COLO668 (cell line): ENCODE measurements around the gene ANKRD17.

Experiments used
- DNase-seq: peaks from one replicate; lab custom pipeline; 2025; ENCODE audit not compliant: unreplicated experiment; lab: John Stamatoyannopoulos, UW

The ANKRD17 gene

DNA sequence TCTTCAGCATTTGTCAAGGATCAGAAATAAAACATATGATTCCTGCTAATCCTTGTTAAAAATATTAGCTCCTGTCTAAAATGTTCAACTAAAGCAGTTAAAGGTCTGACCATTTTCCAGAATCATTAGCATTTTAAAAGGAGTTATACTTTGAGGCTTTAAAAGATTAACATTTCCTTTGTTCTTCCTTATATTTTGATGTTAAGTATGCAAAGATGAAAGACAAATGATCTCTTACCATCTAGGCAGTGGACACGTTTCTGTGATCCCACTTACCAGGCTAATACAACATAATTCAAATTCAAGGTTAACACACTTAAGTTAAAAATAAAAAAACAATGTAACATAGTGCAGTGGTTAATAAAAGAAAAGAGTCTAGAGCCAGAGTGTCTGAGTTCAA is 127.3 kb downstream of the ANKRD17 start:
- DNase-seq: no peak

- DNase-seq: no peak
Observed at GRCh38 chr4:73129319-73129718, 129.3 kb downstream of the ANKRD17 start.

DNA sequence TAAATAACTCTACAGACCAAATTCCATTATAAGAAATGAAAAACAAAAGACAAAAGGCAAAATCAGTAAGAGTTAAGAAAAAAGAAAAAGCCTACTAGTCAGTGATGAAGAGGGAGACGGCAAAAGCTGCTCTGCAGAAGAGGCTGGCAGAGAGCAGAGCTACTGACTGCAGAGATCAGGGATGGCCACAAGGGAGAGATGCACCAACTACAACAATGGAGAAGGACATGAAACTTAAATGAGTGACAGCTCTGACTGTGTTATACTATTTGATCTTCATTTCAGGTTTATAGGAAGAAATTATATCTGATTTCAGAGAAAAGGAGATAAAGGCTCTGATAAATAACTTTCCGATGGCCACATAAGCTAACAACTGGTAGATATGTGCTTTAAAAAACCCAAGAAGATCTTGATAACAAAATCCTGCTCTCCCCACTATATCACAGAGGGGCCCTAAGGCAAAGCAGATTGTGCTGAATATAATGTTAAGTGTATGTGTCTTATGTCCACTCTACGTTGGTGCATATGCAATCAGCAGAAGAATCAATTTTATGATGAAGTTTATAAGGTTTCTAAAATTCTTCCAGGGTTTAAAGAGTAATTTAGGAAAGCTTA is 130.7 kb downstream of the ANKRD17 start:
- no peak for DNase-seq

DNA sequence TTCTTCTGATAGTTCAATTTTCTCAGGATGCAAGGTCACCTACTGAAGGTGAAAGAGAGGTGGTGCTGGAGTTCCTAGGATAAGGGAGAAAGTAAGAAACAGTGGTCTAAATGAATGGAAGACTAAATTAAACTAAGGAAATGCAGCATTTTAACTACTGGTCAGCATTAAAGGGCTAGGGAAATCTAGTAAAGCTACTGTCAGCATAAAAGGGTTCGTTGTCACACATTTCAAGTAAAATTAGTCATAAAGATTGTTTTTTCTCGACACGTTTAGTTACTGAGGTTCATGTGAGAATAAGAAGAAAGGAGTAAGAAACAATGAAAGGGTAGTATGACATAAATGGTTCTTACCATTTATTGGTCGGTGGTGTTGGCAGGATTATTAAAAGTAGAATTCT is 149.1 kb downstream of the ANKRD17 start:
- no peak for DNase-seq

- no peak for DNase-seq
Observed at GRCh38 chr4:73104695-73105094, 153.9 kb downstream of the ANKRD17 start.

- no peak for DNase-seq
Observed at GRCh38 chr4:73103799-73104503, 154.6 kb downstream of the ANKRD17 start.

DNA sequence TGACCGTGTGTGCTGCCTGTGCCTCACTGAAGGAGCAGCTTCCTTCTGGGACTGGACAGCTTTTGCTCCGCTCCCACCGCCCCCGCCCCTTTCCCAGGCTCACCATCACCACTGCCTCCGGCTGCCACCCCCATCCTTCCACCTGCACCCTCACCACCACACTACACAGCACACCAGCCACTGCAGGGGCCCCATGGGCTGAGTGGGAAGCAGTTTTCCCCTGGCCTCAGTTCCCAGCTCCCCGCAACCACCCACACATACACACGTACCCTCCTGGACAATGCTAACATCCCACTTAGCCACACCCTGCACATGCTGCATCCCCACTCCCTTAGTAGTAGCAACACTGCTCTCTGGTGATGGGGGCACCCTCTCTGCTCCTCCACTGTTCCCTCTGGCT is 159.5 kb downstream of the ANKRD17 start:
- no peak for DNase-seq

DNA sequence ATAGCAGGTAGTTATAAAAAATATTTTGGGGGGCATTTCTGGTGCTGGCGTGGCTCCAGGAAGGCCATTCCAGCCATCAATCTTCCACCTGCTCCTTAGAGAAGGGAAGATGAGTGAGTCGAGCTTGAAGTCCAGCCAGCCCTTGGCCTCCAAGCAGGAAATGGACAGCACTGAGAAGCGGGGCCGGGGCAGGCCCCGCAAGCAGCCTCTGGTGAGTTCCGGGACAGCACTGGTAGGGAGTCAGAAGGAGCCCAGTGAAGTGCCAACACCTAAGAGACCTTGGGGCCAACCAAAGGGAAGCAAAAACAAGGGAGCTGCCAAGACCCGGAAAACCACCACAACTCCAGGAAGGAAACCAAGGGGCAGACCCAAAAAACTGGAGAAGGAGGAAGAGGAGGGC is 159.9 kb downstream of the ANKRD17 start:
- DNase-seq: no peak

GRCh38 chr4:73098016-73098415 is 160.6 kb downstream of the ANKRD17 start:
- no peak for DNase-seq

DNA sequence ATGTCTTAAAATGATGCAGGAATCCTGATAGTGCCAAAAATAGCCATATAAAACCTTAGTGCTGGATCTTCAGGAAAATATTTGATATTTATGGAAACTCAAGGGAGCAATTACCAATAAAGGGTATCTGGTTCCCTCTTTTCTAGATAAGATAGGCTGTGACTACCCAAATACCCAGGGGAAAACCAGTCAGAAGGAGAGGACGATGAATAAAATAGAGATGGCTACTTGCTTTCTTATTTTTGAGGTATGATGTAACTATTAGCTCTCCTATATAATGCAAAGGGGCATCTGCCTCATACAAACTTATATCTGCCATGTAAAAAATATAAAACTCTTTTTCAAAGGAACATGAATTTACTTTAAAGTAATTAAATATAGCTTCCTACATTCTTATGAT is 165.7 kb downstream of the ANKRD17 start:
- DNase-seq: no peak

- DNase-seq: no peak
Observed at GRCh38 chr4:73090738-73091137, 167.9 kb downstream of the ANKRD17 start.

GRCh38 chr4:73087871-73088270 is 170.7 kb downstream of the ANKRD17 start:
- no peak for DNase-seq

DNA sequence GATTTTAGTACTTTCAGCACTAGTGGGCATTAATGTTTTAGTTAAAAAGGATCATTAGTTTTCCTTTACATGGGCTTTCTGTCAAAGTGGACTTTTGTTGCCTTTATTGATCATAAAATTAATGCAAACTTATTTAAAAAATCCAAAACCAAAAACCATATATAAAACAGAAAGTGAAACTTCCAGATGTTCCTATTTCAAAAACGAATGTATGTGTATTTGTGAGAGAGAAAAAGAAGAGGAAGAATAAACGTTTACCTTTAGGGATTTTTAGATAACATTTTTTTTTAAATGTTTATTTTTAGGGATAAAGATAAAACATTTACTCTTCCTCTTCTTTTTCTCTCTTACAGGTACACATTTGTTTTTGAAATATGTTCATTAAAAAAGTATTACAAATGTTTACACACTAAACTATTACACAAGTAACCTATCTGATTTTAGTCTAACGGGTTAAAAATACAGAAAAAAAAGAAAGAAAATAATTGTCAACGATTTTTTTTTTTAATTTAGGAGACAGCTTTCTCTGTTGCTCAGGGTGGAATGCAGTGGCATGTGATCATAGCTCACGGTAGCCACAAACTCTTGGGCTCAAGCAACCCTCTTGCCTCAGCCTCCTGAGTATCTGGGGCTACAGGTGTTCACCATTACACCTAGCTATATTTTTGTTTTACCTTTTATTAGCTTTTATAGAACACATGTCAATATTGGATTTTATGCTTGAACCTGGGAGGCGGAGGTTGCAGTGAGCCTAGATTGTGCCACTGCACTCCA is 172.3 kb downstream of the ANKRD17 start:
- DNase-seq: no peak

DNA sequence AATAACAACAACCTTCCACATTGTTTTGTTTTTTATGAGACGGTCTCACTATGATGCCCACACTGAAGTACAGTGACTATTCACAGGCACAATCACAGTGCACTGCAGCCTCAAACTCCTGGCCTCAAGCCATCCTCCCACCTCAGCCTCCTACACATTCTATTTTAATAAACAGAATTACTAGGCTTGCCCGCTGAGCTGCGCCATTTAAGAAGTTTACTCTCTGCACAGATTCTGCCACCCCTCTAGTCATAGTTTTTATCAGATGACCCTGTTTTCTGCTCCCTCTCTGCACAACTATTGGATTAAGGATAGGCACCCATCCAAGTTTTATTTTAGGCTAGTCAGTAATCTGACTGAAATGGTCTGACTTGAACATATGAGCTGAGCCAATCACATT is 177.8 kb downstream of the ANKRD17 start:
- DNase-seq: no peak

DNA sequence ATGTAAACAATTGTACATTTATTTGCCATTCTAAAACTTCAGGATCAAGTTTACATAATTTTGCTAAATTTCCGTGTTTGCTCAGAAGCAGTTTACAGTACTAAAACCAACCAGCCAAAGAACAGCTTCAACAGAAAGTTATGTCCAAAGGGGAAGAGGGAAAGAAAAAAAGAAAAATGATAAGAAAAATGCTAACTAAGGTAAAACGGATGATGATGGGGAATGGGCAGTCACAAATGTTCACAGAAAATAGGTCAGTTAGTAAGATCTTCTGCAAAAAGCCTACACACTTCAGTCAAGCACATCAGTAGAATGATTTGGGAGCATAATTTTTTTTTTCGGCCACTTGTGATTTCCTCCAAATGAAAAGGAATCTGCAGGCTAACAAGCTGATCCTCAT is 182.8 kb downstream of the ANKRD17 start:
- no peak for DNase-seq

- no peak for DNase-seq
Observed at GRCh38 chr4:73070074-73070390, 188.6 kb downstream of the ANKRD17 start.

GRCh38 chr4:73069338-73070073 is 189.1 kb downstream of the ANKRD17 start, which contains the start of gene COX18:
COX18 (minus strand) TSS chr4:73069716; CDS start chr4:73069649, 67 bp downstream.
- DNase-seq: peak; percentile 98

DNA sequence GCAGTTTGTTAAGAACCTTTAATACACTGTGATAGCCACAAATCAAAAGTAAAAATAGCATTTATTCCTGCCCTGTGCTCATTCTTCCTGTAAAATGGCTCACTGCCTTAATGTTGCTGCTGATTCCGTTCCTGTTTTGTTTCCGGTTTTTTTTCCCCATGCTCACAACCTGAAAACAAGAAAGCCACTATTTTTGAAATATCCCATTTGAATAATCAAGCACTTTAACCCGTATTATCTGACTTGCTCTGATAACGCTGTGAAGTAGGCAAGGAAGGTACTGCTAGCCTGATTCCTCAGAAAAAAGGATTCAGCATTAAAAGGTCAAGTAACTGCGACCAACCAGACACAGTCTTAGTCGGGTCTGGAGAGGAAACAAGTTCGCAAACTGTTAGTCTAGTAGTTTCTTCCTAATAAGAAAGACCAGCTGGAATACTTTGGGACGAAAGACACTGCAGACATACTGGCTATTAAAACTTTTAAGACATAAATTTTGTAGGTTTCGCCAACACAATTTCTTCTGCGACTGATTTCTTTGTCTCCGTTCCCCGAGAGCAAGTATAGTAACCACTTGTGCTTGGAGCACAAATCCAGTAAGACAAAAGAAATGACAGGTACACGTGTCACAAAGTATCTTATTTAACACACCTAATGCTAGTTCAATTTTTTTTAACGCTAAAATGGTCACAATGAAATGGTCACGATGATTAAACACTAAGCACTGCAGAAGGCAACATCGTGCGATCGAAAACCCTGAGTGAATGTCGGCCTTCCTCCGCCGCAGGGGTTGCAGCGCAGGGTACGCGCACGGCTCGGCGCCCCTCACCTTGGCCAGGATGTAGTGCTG is 189.9 kb downstream of the ANKRD17 start:
- no peak for DNase-seq

DNA sequence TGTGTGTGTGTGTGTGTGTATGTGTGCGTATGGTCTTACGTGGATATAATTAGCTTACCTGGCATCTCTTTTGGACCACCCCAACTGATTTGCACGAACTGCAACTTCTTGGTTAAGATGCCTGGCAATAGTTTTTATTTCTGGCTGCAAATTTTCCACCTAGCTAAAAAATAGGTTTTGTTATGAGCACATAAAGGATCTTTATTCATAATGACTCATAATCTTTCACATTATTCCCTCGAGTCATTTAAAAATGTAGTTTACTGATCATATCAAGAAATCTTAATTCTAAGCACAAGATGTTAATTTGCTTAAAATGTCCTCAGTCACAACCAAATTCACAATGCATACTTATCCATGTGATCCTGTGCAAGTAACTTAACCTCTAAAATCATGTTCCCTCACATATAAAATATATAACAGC is 190.6 kb downstream of the ANKRD17 start:
- no peak for DNase-seq

DNA sequence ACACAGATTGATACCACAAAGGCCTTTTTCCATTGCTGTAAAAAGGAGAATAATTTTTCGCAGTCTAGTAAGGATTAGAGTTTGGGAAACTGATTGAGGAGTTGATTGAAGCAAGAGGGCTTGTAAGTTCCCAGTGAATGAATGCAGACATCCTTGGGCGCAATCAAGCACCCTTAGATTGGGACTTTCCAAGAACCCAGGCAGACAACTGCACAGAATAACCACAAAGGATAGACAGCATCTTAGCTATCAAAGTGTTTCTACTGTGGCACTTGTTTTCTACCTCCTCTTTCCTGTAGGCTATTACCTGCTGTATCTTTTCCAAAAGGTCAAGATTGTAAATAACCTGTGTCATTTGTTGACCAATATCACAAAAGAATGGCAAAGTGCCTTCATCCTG is 191.7 kb downstream of the ANKRD17 start:
- no peak for DNase-seq

- no peak for DNase-seq
Observed at GRCh38 chr4:73066445-73066844, 192.2 kb downstream of the ANKRD17 start.
